Neural crest cell (in vitro differentiated cells): Measurements from ENCODE around the gene NUB1. TPM values are rescaled to one million over a fixed set of nuclear protein-coding genes. Genes with fewer than 3 reads are reported as not detected.

ENCODE experiments used
- DNase-seq: peaks from one replicate; pipeline ENCODE4 v3.0.0; 2021; ENCODE audit warnings: low read depth, mixed read lengths, low spot score
- H3K27ac Mint-ChIP-seq: one replicate; pipeline ENCODE4 v1.8.0; 2021; ENCODE audit warnings: mild to moderate bottlenecking, mixed read lengths; ENCODE audit not compliant: unreplicated experiment
- H3K27me3 Mint-ChIP-seq: 2 replicates; pipeline ENCODE4 v1.8.0; 2021; ENCODE audit warnings: low read depth, mild to moderate bottlenecking, mixed read lengths
- H3K36me3 Mint-ChIP-seq: 2 replicates; pipeline ENCODE4 v1.8.0; 2021; ENCODE audit warnings: low read depth, mild to moderate bottlenecking, mixed read lengths
- H3K4me1 Mint-ChIP-seq: 2 replicates; pipeline ENCODE4 v1.8.0; 2021; ENCODE audit warnings: mixed read lengths
- H3K4me3 Mint-ChIP-seq: one replicate; pipeline ENCODE4 v1.8.0; 2021; ENCODE audit warnings: mild to moderate bottlenecking, mixed read lengths
- H3K9me3 Mint-ChIP-seq: 2 replicates; pipeline ENCODE4 v1.8.0; 2021; ENCODE audit warnings: mixed read lengths
- CTCF ChIP-seq: fragments of 200-600 bp; sonication (generic); conservative IDR thresholded peaks from 2 replicates; pipeline ENCODE4 v1.5.0; 2021; ENCODE audit warnings: antibody characterized with exemption, mild to moderate bottlenecking
- total RNA-seq: library from RNA; stranded (reverse); gene quantifications from 2 replicates; pipeline ENCODE4 v1.2.1, GENCODE V29; 2021

The NUB1 gene
- total RNA-seq, 1 donor from 2014 or later: 32.6 TPM

GRCh38 chr7:151388430-151388829 is 46.8 kb downstream of the NUB1 start:
- no peak for TF ChIP-seq CTCF
- no peak for DNase-seq
- no peaks in the 10 kb centered on the region for H3K9me3 Mint-ChIP-seq
- H3K4me3 Mint-ChIP-seq: no peak overlapping the region
- peaks cover 13% of the 10 kb centered on the region for H3K27me3 Mint-ChIP-seq
- no peaks in the 10 kb centered on the region for H3K4me1 Mint-ChIP-seq
- no peaks in the 10 kb centered on the region for H3K36me3 Mint-ChIP-seq
- H3K27ac Mint-ChIP-seq: no peak overlapping the region

- DNase-seq: no peak
- Mint-ChIP-seq H3K36me3 (no peaks in the 10 kb centered on the region), H3K4me3 (no peak overlapping the region), H3K27ac (no peak overlapping the region), H3K27me3 (peaks cover 5% of the 10 kb centered on the region), H3K4me1 (no peaks in the 10 kb centered on the region), H3K9me3 (no peaks in the 10 kb centered on the region)
- TF ChIP-seq CTCF: no peak
Observed at GRCh38 chr7:151389096-151389767, 47.6 kb downstream of the NUB1 start.

- DNase-seq: no peak
- H3K9me3 Mint-ChIP-seq: no peaks in the 10 kb centered on the region
- H3K27ac Mint-ChIP-seq: no peak overlapping the region
- no peaks in the 10 kb centered on the region for H3K4me1 Mint-ChIP-seq
- no peak for TF ChIP-seq CTCF
- H3K27me3 Mint-ChIP-seq: peaks cover 2% of the 10 kb centered on the region
- no peak overlapping the region for H3K4me3 Mint-ChIP-seq
- H3K36me3 Mint-ChIP-seq: no peaks in the 10 kb centered on the region
Observed at GRCh38 chr7:151389768-151390597, 48.4 kb downstream of the NUB1 start.

- Mint-ChIP-seq H3K27ac (no peak overlapping the region), H3K4me3 (no peak overlapping the region), H3K36me3 (no peaks in the 10 kb centered on the region), H3K4me1 (no peaks in the 10 kb centered on the region), H3K27me3 (peaks cover 2% of the 10 kb centered on the region), H3K9me3 (no peaks in the 10 kb centered on the region)
- no peak for DNase-seq
- no peak for TF ChIP-seq CTCF
Observed at GRCh38 chr7:151390598-151391357, 49.2 kb downstream of the NUB1 start.

GRCh38 chr7:151391358-151391730 is 49.7 kb downstream of the NUB1 start:
- H3K27ac Mint-ChIP-seq: no peak overlapping the region
- H3K4me3 Mint-ChIP-seq: no peak overlapping the region
- peaks cover 2% of the 10 kb centered on the region for H3K27me3 Mint-ChIP-seq
- TF ChIP-seq CTCF: no peak
- no peaks in the 10 kb centered on the region for H3K36me3 Mint-ChIP-seq
- H3K9me3 Mint-ChIP-seq: no peaks in the 10 kb centered on the region
- no peak for DNase-seq
- H3K4me1 Mint-ChIP-seq: no peaks in the 10 kb centered on the region
